DOHH2 (cell line): ENCODE results near the gene CPNE9.

Experiments used
- CTCF ChIP-seq: fragments of 200-600 bp; sonication (generic); IDR thresholded peaks from one replicate; pipeline ENCODE4 v1.5.1; 2014; ENCODE audit warnings: antibody characterized with exemption, mild to moderate bottlenecking, low read depth, low read length; ENCODE audit not compliant: poor library complexity, severe bottlenecking
- EZH2phosphoT487 ChIP-seq: fragments of 200-600 bp; sonication (generic); IDR thresholded peaks from 2 replicates; pipeline ENCODE4 v1.6.1; 2017; ENCODE audit warnings: borderline replicate concordance, mild to moderate bottlenecking, antibody characterized with exemption, low read length, moderate library complexity, mixed read lengths

GRCh38 chr3:9730657-9731205, 27.1 kb downstream of the CPNE9 start:
- TF ChIP-seq CTCF, result no peak
- no peak for TF ChIP-seq EZH2phosphoT487
